NB4 (cell line): Measurements from ENCODE around the gene ERI3.

Experiments used
- DNase-seq: peaks from one replicate; pipeline ENCODE4 v3.0.0; 2010; ENCODE audit warnings: low read depth
- H3K4me3 ChIP-seq: one replicate; pipeline ENCODE4 v1.5.1; 2011; ENCODE audit warnings: mild to moderate bottlenecking, low read depth, low read length, moderate library complexity
- MAX ChIP-seq: IDR thresholded peaks from 2 replicates; pipeline ENCODE4 v1.6.1; 2011; ENCODE audit warnings: low read depth, low read length
- MYC ChIP-seq: IDR thresholded peaks from 2 replicates; pipeline ENCODE4 v1.6.1; 2011; ENCODE audit warnings: low read depth, low read length
- POLR2A ChIP-seq: IDR thresholded peaks from 2 replicates; pipeline ENCODE4 v1.6.1; 2011; ENCODE audit warnings: mild to moderate bottlenecking; ENCODE audit not compliant: insufficient read length; ENCODE audit errors: extremely low read depth
- TF ChIP-seq, protein P1 (sequence below): IDR thresholded peaks from one replicate; pipeline ENCODE4 v1.5.1; 2012; ENCODE audit warnings: low read depth, low read length

The ERI3 gene

DNA sequence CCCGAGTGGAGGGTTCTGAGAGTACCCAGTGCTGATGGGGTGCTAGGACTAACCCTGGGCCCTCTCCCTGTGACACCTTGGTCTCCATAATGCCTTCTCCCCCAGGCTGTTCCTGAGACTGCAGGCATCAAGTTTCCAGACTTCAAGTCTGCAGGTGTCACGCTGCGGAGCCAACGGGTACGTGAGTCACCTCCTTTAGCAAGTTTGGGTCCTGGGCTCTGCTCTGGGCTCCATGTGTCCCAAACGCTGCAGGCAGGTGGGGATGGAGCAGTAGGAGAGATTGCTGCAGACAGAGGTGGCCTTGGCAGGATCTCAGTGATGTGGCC is 135.8 kb downstream of the ERI3 start:
- no peak overlapping the region for H3K4me3 ChIP-seq
- TF ChIP-seq, protein P1, sequence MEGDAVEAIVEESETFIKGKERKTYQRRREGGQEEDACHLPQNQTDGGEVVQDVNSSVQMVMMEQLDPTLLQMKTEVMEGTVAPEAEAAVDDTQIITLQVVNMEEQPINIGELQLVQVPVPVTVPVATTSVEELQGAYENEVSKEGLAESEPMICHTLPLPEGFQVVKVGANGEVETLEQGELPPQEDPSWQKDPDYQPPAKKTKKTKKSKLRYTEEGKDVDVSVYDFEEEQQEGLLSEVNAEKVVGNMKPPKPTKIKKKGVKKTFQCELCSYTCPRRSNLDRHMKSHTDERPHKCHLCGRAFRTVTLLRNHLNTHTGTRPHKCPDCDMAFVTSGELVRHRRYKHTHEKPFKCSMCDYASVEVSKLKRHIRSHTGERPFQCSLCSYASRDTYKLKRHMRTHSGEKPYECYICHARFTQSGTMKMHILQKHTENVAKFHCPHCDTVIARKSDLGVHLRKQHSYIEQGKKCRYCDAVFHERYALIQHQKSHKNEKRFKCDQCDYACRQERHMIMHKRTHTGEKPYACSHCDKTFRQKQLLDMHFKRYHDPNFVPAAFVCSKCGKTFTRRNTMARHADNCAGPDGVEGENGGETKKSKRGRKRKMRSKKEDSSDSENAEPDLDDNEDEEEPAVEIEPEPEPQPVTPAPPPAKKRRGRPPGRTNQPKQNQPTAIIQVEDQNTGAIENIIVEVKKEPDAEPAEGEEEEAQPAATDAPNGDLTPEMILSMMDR, result no peak
- TF ChIP-seq MYC (no peak), MAX (no peak), POLR2A (no peak)

DNA sequence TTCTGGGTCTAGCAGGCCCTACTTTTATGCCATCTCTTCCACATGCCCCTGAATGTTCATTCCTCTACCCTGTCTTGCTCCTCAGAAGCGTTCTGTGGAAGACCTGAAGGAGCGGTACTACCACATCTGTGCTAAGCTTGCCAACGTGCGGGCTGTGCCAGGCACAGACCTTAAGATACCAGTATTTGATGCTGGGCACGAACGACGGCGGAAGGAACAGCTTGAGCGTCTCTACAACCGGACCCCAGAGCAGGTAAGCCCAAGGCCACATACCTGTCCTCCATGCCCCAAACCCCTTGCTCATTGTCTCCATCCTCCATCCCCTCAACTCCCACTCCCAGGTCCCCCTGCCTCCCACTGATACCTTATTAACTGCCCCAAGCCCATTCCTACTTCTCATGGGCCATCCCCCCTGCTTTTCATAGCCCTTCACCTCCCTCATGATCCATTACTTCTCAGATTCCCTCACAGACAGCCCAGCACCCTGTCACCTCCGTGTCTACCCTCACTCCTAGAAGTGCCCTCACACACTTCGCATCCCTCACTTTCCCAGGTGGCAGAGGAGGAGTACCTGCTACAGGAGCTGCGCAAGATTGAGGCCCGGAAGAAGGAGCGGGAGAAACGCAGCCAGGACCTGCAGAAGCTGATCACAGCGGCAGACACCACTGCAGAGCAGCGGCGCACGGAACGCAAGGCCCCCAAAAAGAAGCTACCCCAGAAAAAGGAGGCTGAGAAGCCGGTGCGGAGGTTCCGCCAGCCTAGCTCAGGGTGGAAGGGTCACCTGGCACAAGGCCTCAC is 136.4 kb downstream of the ERI3 start:
- no peak overlapping the region for H3K4me3 ChIP-seq
- DNase-seq, result no peak
- TF ChIP-seq POLR2A, result no peak
- TF ChIP-seq MAX, result no peak
- TF ChIP-seq MYC, result no peak
- TF ChIP-seq, protein P1, result no peak

More for the DNA sequence above, 135.8 kb downstream of the ERI3 start:
- no peak for DNase-seq

DNA sequence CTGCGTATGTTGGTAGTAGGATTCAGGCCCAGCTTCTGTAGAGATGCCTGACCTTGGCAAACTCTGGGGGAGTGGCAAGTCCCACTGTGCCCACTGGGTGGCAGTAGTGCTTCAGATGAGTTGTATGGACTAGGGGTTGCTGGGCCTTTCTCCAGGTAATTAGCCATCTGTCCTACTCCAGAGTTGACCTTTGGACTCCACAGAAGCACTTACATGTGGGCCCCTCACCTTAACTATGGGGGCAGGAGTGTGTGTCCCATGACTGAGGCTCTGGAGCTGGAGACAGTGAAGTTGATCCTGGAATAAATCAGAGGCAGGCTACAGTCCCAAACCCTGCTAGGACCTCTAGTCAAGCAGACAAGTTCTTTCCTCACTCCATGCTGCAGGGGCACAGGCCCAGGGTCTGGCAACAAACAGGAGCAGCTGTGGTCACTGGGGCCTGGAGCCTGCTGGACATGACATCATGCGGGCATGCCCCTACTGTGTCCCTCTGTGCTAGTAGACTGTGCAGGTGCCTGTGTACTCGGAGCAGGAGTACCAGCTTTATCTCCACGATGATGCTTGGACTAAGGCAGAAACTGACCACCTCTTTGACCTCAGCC is 137.1 kb downstream of the ERI3 start:
- peak; percentile 68 for DNase-seq
- H3K4me3 ChIP-seq, result no peak overlapping the region
- TF ChIP-seq, protein P1, result peak; percentile 82
- TF ChIP-seq MYC, result no peak

GRCh38 chr1:44213222-44214112 is 141.6 kb downstream of the ERI3 start, which contains the start of gene DMAP1:
DMAP1 (plus strand) TSS chr1:44213471; CDS start chr1:44213754, 283 bp downstream.
- H3K4me3 ChIP-seq, result peak within 1 kb of the TSS; percentile 90
- TF ChIP-seq POLR2A (peak; percentile 40), MYC (peak; percentile 83), MAX (peak; percentile 76)
- TF ChIP-seq, protein P1, result no peak
- peak; percentile 88 for DNase-seq

DNA sequence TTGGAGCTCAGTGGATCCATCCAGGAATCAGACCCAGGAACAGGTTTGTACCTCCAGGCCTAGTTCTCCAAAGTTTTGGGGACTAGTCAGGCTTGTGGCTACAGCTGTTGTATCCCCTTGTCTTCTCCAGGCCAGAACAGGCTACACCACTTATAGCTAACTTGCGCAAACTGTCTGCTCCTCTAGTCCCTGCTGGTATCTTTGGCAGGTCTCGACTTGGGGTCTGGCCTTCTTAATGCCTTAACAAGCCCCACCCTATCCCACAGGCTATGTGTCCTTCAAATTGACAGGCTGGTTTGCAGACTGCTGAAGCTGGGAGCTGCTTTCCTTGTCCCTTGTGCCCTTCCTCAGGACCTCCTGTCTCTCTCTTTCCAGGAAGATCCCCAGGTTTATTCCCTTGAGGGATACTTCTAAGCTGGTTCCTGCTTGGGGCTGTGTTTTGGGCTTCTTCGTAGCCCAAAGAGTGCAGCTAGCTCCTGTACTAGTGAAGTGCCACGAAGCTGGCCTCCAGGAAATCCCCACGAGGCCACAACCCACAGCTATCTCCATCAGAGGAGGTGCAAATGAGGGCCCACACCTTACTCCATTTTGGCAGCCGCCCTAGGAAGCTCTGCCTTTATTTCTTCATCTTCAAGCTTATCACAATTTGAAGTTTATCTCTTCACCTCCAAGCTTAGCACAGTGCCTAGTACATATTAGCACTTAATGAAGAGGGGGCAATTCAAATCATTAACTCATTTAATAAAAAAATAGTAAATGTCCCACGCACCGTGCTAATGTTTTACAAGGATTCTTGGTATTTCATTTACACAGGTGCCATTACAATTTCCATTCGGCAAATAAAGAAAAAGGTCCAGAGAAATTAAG is 142.5 kb downstream of the ERI3 start:
- TF ChIP-seq MYC, result no peak
- TF ChIP-seq, protein P1, result no peak
- TF ChIP-seq POLR2A, result no peak
- no peak for TF ChIP-seq MAX
- peak overlapping the region; percentile 90 for H3K4me3 ChIP-seq
- peak; percentile 16 for DNase-seq
